Large intestine (tissue), 3 donors: ENCODE results near the gene OMP. TPM values are rescaled to one million over a fixed set of nuclear protein-coding genes. Genes with fewer than 3 reads are reported as not detected.

Experiments
- DNase-seq, 2 donors: peaks; one replicate each; pipeline versions ENCODE4 v3.0.0 to v3.0.0-alpha.2; 2013
- H3K27ac ChIP-seq: one replicate; pipeline ENCODE4 v1.5.1; 2013; ENCODE audit warnings: low read length
- H3K27me3 ChIP-seq: 2 replicates; pipeline ENCODE4 v1.6.1; 2013; ENCODE audit warnings: low read length; ENCODE audit not compliant: control insufficient read depth, insufficient read depth
- H3K36me3 ChIP-seq: 2 replicates; pipeline ENCODE4 v1.6.1; 2013; ENCODE audit warnings: low read length; ENCODE audit not compliant: control insufficient read depth, insufficient read depth
- H3K4me1 ChIP-seq: one replicate; pipeline ENCODE4 v1.6.1; 2013; ENCODE audit warnings: low read length; ENCODE audit not compliant: control insufficient read depth, insufficient read depth
- H3K4me3 ChIP-seq: one replicate; pipeline ENCODE4 v1.5.1; 2013; ENCODE audit warnings: low read length
- H3K9me3 ChIP-seq: one replicate; pipeline ENCODE4 v1.6.1; 2013; ENCODE audit warnings: mild to moderate bottlenecking, low read depth, low read length, moderate library complexity; ENCODE audit not compliant: control insufficient read depth
- WGBS: methylation state at CpG from one replicate; pipeline ENCODE4 v1.1.5; 2013; ENCODE audit warnings: low lambda C conversion rate; ENCODE audit not compliant: insufficient coverage; 5-methylcytosine and 5-hydroxymethylcytosine counted together
- polyA plus RNA-seq: library from polyadenylated mRNA; unstranded; fragments of 120-200 nt; gene quantifications from one replicate; pipeline ENCODE4 v1.2.1, GENCODE V29; 2013

The OMP gene
- polyA plus RNA-seq, 1 donor: 1.1 TPM

- H3K4me3 ChIP-seq: no peak overlapping the region
- no peaks in the 10 kb centered on the region for H3K27me3 ChIP-seq
- no peaks in the 10 kb centered on the region for H3K9me3 ChIP-seq
- DNase-seq: no peak
- H3K36me3 ChIP-seq: peaks cover 24% of the 10 kb centered on the region
- H3K4me1 ChIP-seq: peaks cover 75% of the 10 kb centered on the region
- H3K27ac ChIP-seq: peak overlapping the region; percentile 96
- no CpG with 5 or more reads among the region's 9 CpGs for WGBS
Measured at GRCh38 chr11:77087723-77088225, 14.9 kb upstream of the OMP start.

- peaks cover 69% of the 10 kb centered on the region for H3K4me1 ChIP-seq
- no peaks in the 10 kb centered on the region for H3K27me3 ChIP-seq
- no CpG with 5 or more reads among the region's 11 CpGs for WGBS
- peaks cover 26% of the 10 kb centered on the region for H3K36me3 ChIP-seq
- no peak overlapping the region for H3K4me3 ChIP-seq
- peak overlapping the region; percentile 96 for H3K27ac ChIP-seq
- DNase-seq: peak; percentile 66 to 84
- H3K9me3 ChIP-seq: no peaks in the 10 kb centered on the region
Measured at GRCh38 chr11:77088236-77089003, 14.2 kb upstream of the OMP start.

- peaks cover 31% of the 10 kb centered on the region for H3K36me3 ChIP-seq
- peak overlapping the region; percentile 96 for H3K27ac ChIP-seq
- peaks cover 63% of the 10 kb centered on the region for H3K4me1 ChIP-seq
Measured at GRCh38 chr11:77089004-77089545, 13.6 kb upstream of the OMP start.

GRCh38 chr11:77090046-77090372 lies 12.6 kb upstream of the OMP start:
- Histone ChIP-seq H3K4me3 (no peak overlapping the region), H3K27me3 (no peaks in the 10 kb centered on the region), H3K36me3 (peaks cover 32% of the 10 kb centered on the region), H3K4me1 (peaks cover 59% of the 10 kb centered on the region), H3K9me3 (no peaks in the 10 kb centered on the region), H3K27ac (no peak overlapping the region)
- DNase-seq: no peak
- WGBS: no CpG with 5 or more reads among the region's 4 CpGs

More at GRCh38 chr11:77089004-77089545, 13.6 kb upstream of the OMP start:
- H3K9me3 ChIP-seq: no peaks in the 10 kb centered on the region
- DNase-seq: no peak
- H3K4me3 ChIP-seq: no peak overlapping the region
- no CpG with 5 or more reads among the region's 3 CpGs for WGBS
- H3K27me3 ChIP-seq: no peaks in the 10 kb centered on the region

- H3K4me3 ChIP-seq: no peak overlapping the region
- no peaks in the 10 kb centered on the region for H3K9me3 ChIP-seq
- H3K36me3 ChIP-seq: peaks cover 34% of the 10 kb centered on the region
- no peak for DNase-seq
- peaks cover 62% of the 10 kb centered on the region for H3K4me1 ChIP-seq
- no peaks in the 10 kb centered on the region for H3K27me3 ChIP-seq
- WGBS: no CpG with 5 or more reads among the region's 13 CpGs
- H3K27ac ChIP-seq: no peak overlapping the region
Measured at GRCh38 chr11:77090373-77091111, 12.1 kb upstream of the OMP start.

- Histone ChIP-seq H3K27ac (no peak overlapping the region), H3K4me1 (peaks cover 62% of the 10 kb centered on the region), H3K4me3 (no peak overlapping the region), H3K27me3 (no peaks in the 10 kb centered on the region), H3K36me3 (peaks cover 34% of the 10 kb centered on the region), H3K9me3 (no peaks in the 10 kb centered on the region)
- no CpG with 5 or more reads among the region's 9 CpGs for WGBS
- peak; percentile 74 to 79 for DNase-seq
Measured at GRCh38 chr11:77091146-77091940, 11.3 kb upstream of the OMP start.

GRCh38 chr11:77092382-77092781 lies 10.3 kb upstream of the OMP start:
- Histone ChIP-seq H3K4me1 (peaks cover 57% of the 10 kb centered on the region), H3K27me3 (no peaks in the 10 kb centered on the region), H3K27ac (no peak overlapping the region), H3K9me3 (no peaks in the 10 kb centered on the region), H3K36me3 (peaks cover 34% of the 10 kb centered on the region), H3K4me3 (no peak overlapping the region)
- no peak for DNase-seq
- no CpG with 5 or more reads among the region's 7 CpGs for WGBS

GRCh38 chr11:77093056-77093891 lies 9.4 kb upstream of the OMP start:
- Histone ChIP-seq H3K36me3 (peaks cover 34% of the 10 kb centered on the region), H3K4me1 (peaks cover 48% of the 10 kb centered on the region), H3K27ac (no peak overlapping the region), H3K27me3 (no peaks in the 10 kb centered on the region), H3K4me3 (no peak overlapping the region), H3K9me3 (no peaks in the 10 kb centered on the region)
- DNase-seq: no peak
- WGBS: no CpG with 5 or more reads among the region's 33 CpGs

GRCh38 chr11:77093987-77094840 lies 8.4 kb upstream of the OMP start:
- no CpG with 5 or more reads among the region's 6 CpGs for WGBS
- H3K9me3 ChIP-seq: no peaks in the 10 kb centered on the region
- peaks cover 39% of the 10 kb centered on the region for H3K4me1 ChIP-seq
- peaks cover 32% of the 10 kb centered on the region for H3K36me3 ChIP-seq
- no peaks in the 10 kb centered on the region for H3K27me3 ChIP-seq
- DNase-seq: no peak
- no peak overlapping the region for H3K4me3 ChIP-seq
- no peak overlapping the region for H3K27ac ChIP-seq
